ENCODE measurements around the gene PHACTR1. TPM values are rescaled to one million over a fixed set of nuclear protein-coding genes. Genes with fewer than 3 reads are reported as not detected.

PHACTR1 gene
- total RNA-seq, 2 experiments from 2014 or later: 0.11 TPM; not detected in 1

DNA sequence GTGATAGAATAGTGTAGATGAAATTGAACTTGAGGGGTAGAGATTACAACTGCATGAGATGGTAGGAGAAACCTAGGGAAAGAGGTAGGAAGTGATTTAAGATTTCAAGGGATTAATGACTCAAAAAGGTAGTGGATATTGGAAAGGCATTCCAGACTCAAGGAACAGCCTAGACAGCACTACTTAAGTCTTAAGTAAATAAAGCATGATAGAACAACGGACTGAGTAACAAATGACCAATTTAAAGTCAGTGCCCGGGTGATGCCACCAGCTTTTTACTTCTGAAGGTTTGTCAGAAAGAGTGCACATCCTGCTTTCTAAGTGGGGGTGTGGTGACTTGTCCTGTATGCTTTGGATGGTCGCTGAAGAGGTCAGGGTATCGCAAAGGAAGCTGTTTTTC lies 81.8 kb downstream of the PHACTR1 start:
- no peak for DNase-seq
- intact Hi-C loops (cut with micrococcal nuclease): no loop called here
- no peak for ATAC-seq
- CTCF ChIA-PET: no interaction called here
- H3K4me1 Mint-ChIP-seq (ENCODE audit: low read depth): no peaks in the 10 kb centered on the region
- H3K27ac Mint-ChIP-seq: no peak overlapping the region
- POLR2A ChIA-PET: no interaction called here
- H3K9me3 Mint-ChIP-seq: no peaks in the 10 kb centered on the region
- H3K27me3 Mint-ChIP-seq: peaks cover 11% of the 10 kb centered on the region
- H3K36me3 Mint-ChIP-seq (ENCODE audit: low read depth): no peaks in the 10 kb centered on the region
- TF ChIP-seq, protein P1, sequence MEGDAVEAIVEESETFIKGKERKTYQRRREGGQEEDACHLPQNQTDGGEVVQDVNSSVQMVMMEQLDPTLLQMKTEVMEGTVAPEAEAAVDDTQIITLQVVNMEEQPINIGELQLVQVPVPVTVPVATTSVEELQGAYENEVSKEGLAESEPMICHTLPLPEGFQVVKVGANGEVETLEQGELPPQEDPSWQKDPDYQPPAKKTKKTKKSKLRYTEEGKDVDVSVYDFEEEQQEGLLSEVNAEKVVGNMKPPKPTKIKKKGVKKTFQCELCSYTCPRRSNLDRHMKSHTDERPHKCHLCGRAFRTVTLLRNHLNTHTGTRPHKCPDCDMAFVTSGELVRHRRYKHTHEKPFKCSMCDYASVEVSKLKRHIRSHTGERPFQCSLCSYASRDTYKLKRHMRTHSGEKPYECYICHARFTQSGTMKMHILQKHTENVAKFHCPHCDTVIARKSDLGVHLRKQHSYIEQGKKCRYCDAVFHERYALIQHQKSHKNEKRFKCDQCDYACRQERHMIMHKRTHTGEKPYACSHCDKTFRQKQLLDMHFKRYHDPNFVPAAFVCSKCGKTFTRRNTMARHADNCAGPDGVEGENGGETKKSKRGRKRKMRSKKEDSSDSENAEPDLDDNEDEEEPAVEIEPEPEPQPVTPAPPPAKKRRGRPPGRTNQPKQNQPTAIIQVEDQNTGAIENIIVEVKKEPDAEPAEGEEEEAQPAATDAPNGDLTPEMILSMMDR (IDR thresholded peaks at IDR 0.05): no peak
- no peak overlapping the region for H3K4me3 Mint-ChIP-seq

DNA sequence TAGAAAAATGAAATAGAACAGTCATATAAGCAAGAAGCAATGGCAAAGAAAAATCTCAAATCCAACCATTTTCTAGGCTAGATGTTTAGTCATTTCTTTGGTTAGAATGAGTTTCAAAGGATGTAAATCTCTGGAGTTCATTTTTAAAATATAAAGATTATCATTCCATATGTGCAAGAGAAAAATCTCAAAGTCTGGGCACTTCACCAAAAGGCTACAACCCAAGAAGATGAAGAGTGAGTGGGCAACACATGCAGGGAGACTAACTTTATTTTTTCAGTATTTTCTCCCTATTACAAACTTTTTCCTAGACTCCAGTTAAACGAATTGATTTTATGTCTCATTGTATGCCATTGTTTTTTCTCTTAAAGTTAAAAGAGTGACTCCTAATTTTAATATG lies 83.6 kb downstream of the PHACTR1 start:
- Mint-ChIP-seq H3K27me3 (peaks cover 11% of the 10 kb centered on the region), H3K4me3 (no peak overlapping the region), H3K4me1 (ENCODE audit: low read depth) (peaks cover under 1% of the 10 kb centered on the region), H3K27ac (no peak overlapping the region), H3K36me3 (ENCODE audit: low read depth) (no peaks in the 10 kb centered on the region), H3K9me3 (no peaks in the 10 kb centered on the region)
- DNase-seq (no peak), ATAC-seq (no peak)
- POLR2A ChIA-PET: no interaction called here
- intact Hi-C loops (cut with micrococcal nuclease): no loop called here
- TF ChIP-seq, protein P1 (IDR thresholded peaks at IDR 0.05): no peak
- CTCF ChIA-PET: no interaction called here

DNA sequence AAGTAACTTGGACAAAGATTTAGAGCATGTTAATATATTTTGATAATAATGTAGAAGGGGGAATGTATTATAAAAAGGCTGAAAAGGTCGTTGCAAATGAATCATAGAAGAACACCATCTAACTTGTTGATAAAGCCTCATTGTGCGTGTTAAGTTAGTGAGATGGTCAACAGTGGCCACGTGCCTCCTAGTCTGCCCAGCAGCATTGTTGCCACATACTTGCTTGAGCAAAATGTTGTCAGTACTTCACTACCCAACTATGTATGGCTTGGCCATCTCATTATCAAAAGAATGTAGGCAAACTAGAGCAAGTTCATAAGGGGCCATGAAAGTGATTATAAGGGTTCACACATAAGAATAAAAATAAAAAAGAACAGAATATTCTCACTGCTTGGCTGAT lies 84.6 kb downstream of the PHACTR1 start:
- H3K4me3 Mint-ChIP-seq: no peak overlapping the region
- ChIA-PET POLR2A (no interaction called here), CTCF (no interaction called here)
- H3K4me1 Mint-ChIP-seq (ENCODE audit: low read depth): peaks cover 4% of the 10 kb centered on the region
- TF ChIP-seq, protein P1 (IDR thresholded peaks at IDR 0.05): no peak
- H3K36me3 Mint-ChIP-seq (ENCODE audit: low read depth): no peaks in the 10 kb centered on the region
- intact Hi-C loops (cut with micrococcal nuclease): no loop called here
- no peak for DNase-seq
- peaks cover 12% of the 10 kb centered on the region for H3K27me3 Mint-ChIP-seq
- H3K27ac Mint-ChIP-seq: no peak overlapping the region
- H3K9me3 Mint-ChIP-seq: no peaks in the 10 kb centered on the region
- no peak for ATAC-seq

DNA sequence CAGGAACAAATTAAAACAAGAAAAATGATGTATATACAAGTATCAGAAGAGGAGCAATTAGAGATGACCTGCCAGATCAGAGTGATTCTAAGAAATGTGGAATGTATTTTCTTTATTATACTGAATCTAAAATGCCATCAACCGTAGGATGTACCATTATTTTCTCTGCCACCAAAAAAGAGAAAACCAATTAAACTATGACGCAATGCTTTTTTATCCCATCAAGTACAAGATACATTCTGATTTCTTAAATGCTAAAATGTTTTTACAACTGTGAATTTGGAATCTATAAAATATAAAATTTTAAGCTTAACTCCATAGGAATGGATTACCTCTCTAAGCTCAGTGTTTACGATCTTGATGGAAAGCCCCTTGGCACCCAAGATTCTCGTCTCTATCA lies 85.9 kb downstream of the PHACTR1 start:
- no peak overlapping the region for H3K27ac Mint-ChIP-seq
- no peaks in the 10 kb centered on the region for H3K9me3 Mint-ChIP-seq

DNA sequence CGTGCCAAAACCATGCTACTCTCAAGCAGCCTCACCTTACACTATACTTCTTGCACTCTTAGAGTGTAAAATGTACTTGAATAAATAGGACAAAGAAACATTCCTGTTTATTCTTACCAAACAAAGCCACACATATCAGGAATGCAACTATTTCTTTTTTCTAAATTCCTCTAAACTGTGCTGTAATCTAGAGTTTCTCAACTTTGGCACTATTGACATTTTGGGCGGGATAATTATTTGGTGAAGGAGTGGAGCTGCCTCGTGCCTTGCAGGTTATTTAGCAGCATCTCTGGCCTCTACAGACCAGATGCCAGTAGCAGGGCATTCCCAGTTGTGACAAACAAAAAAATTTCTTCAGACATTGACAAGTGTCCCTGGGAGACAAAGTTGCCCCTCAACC lies 86.9 kb downstream of the PHACTR1 start:
- Mint-ChIP-seq H3K4me1 (ENCODE audit: low read depth) (peaks cover 4% of the 10 kb centered on the region), H3K27me3 (peaks cover 14% of the 10 kb centered on the region), H3K4me3 (no peak overlapping the region), H3K9me3 (no peaks in the 10 kb centered on the region), H3K36me3 (ENCODE audit: low read depth) (no peaks in the 10 kb centered on the region), H3K27ac (no peak overlapping the region)
- no peak for ATAC-seq
- TF ChIP-seq, protein P1 (IDR thresholded peaks at IDR 0.05): no peak
- CTCF ChIA-PET: no interaction called here
- POLR2A ChIA-PET: no interaction called here
- no peak for DNase-seq
- intact Hi-C loops (cut with micrococcal nuclease): no loop called here

More for the DNA sequence above, 85.9 kb downstream of the PHACTR1 start:
- H3K4me1 Mint-ChIP-seq (ENCODE audit: low read depth): peaks cover 4% of the 10 kb centered on the region
- peaks cover 14% of the 10 kb centered on the region for H3K27me3 Mint-ChIP-seq
- DNase-seq (no peak), ATAC-seq (no peak)
- intact Hi-C loops (cut with micrococcal nuclease): no loop called here
- no peak overlapping the region for H3K4me3 Mint-ChIP-seq
- no peaks in the 10 kb centered on the region for H3K36me3 Mint-ChIP-seq (ENCODE audit: low read depth)
- POLR2A ChIA-PET: no interaction called here
- TF ChIP-seq, protein P1 (IDR thresholded peaks at IDR 0.05): no peak
- CTCF ChIA-PET: interaction anchor here (1.0 kb wide), 1 partner anchor 52 kb away, joined by 3 read pairs; no protein-coding TSS in a partner anchor
